H1 (cell line): ENCODE results near the gene SCAMP5. TPM values are rescaled to one million over a fixed set of nuclear protein-coding genes. Genes with fewer than 3 reads are reported as not detected.

Experiments used
- ASH2L ChIP-seq: fragments of 200-600, 300-600 bp; sonication (generic); IDR thresholded peaks from one replicate; pipeline ENCODE4 v1.7.1; 2017; ENCODE audit warnings: low read length
- CEBPB ChIP-seq: IDR thresholded peaks from 2 replicates; pipeline ENCODE4 v1.6.1; 2012; ENCODE audit warnings: low read depth, low read length
- CHD2 ChIP-seq: IDR thresholded peaks from 2 replicates; pipeline ENCODE4 v1.6.1; 2012; ENCODE audit warnings: low read length, improper control_type of control experiment
- CREB1 ChIP-seq: IDR thresholded peaks from 2 replicates; pipeline ENCODE4 v1.6.1; 2012; ENCODE audit warnings: inconsistent platforms
- NRF1 ChIP-seq: IDR thresholded peaks from 2 replicates; pipeline ENCODE4 v1.6.1; 2011; ENCODE audit warnings: mild to moderate bottlenecking, low read depth, low read length, improper control_type of control experiment
- RNF2 ChIP-seq: fragments of 200-900, 300-1000 bp; sonication (generic); IDR thresholded peaks from 2 replicates; pipeline ENCODE4 v1.7.1; 2016; ENCODE audit warnings: borderline replicate concordance, low read depth, mild to moderate bottlenecking, antibody characterized with exemption, low read length; ENCODE audit not compliant: poor library complexity, severe bottlenecking; ENCODE audit errors: missing control alignments
- SIRT6 ChIP-seq: IDR thresholded peaks from one replicate; pipeline ENCODE4 v1.7.1; 2012; ENCODE audit warnings: low read length, inconsistent platforms
- SIX5 ChIP-seq: IDR thresholded peaks from 2 replicates; pipeline ENCODE4 v1.6.1; 2011; ENCODE audit warnings: mild to moderate bottlenecking, low read depth, low read length
- polyA plus RNA-seq, 7 experiments: library from polyadenylated mRNA; depleted of rRNA in 3 of 7; stranded (reverse) in 5 of 7; unstranded in 2 of 7; fragments of >200 nt in 5 of 7; fragments of 200-250 nt in 2 of 7; gene quantifications; 1 replicate in 5 of 7; 2 replicates in 1 of 7; 4 replicates in 1 of 7; pipeline versions ENCODE4 v1.2.1 to v1.2.3, GENCODE V29; 2011 to 2013; ENCODE audit warnings: missing spikeins in 2 of 7, mixed read lengths in 2 of 7
- total RNA-seq: library from RNA; stranded (reverse); fragmentation: NEBNext Ultra II Directional; extraction: Animal tissue kit (Norgen Biotek cat#: 25700); gene quantifications from 2 replicates; pipeline ENCODE4 v1.2.1, GENCODE V29; 2021
- TF ChIP-seq, protein P1 (sequence below): fragments of 300-600 bp; sonication (generic); IDR thresholded peaks from 2 replicates; pipeline ENCODE4 v1.7.1; 2012; ENCODE audit warnings: low read length, moderate library complexity, mild to moderate bottlenecking, inconsistent platforms; ENCODE audit not compliant: insufficient replicate concordance
- TF ChIP-seq, protein P2 (sequence below): IDR thresholded peaks from 2 replicates; pipeline ENCODE4 v1.6.1; 2012; ENCODE audit warnings: low read length, inconsistent platforms

SCAMP5 gene
- total and polyA plus RNA-seq, 2 of the 8 experiments (the other 6 are each of a cell fraction or from before 2014, with no cell fraction given), result 55.4 to 94.7 TPM

DNA sequence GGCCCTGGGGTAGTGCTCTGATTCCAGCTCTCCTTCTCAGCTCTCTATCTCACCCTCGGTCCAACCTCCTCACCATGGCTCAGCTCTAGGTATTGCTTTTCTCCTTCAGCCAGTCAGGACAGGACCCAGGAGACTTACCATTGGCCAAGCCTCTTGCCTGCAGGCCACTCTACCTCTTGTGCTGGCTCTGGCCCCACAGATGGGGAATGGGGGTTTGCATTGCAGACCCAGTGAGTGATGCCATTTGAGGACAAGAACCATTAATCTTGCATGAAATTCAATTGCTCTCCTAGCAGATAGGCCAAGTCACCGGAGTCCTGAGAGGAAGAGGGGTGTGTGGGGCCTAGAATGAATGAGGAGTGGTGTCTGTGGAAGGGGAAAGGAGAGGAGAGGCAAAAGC lies 32.7 kb upstream of the SCAMP5 start (continued):
- TF ChIP-seq, protein P1, sequence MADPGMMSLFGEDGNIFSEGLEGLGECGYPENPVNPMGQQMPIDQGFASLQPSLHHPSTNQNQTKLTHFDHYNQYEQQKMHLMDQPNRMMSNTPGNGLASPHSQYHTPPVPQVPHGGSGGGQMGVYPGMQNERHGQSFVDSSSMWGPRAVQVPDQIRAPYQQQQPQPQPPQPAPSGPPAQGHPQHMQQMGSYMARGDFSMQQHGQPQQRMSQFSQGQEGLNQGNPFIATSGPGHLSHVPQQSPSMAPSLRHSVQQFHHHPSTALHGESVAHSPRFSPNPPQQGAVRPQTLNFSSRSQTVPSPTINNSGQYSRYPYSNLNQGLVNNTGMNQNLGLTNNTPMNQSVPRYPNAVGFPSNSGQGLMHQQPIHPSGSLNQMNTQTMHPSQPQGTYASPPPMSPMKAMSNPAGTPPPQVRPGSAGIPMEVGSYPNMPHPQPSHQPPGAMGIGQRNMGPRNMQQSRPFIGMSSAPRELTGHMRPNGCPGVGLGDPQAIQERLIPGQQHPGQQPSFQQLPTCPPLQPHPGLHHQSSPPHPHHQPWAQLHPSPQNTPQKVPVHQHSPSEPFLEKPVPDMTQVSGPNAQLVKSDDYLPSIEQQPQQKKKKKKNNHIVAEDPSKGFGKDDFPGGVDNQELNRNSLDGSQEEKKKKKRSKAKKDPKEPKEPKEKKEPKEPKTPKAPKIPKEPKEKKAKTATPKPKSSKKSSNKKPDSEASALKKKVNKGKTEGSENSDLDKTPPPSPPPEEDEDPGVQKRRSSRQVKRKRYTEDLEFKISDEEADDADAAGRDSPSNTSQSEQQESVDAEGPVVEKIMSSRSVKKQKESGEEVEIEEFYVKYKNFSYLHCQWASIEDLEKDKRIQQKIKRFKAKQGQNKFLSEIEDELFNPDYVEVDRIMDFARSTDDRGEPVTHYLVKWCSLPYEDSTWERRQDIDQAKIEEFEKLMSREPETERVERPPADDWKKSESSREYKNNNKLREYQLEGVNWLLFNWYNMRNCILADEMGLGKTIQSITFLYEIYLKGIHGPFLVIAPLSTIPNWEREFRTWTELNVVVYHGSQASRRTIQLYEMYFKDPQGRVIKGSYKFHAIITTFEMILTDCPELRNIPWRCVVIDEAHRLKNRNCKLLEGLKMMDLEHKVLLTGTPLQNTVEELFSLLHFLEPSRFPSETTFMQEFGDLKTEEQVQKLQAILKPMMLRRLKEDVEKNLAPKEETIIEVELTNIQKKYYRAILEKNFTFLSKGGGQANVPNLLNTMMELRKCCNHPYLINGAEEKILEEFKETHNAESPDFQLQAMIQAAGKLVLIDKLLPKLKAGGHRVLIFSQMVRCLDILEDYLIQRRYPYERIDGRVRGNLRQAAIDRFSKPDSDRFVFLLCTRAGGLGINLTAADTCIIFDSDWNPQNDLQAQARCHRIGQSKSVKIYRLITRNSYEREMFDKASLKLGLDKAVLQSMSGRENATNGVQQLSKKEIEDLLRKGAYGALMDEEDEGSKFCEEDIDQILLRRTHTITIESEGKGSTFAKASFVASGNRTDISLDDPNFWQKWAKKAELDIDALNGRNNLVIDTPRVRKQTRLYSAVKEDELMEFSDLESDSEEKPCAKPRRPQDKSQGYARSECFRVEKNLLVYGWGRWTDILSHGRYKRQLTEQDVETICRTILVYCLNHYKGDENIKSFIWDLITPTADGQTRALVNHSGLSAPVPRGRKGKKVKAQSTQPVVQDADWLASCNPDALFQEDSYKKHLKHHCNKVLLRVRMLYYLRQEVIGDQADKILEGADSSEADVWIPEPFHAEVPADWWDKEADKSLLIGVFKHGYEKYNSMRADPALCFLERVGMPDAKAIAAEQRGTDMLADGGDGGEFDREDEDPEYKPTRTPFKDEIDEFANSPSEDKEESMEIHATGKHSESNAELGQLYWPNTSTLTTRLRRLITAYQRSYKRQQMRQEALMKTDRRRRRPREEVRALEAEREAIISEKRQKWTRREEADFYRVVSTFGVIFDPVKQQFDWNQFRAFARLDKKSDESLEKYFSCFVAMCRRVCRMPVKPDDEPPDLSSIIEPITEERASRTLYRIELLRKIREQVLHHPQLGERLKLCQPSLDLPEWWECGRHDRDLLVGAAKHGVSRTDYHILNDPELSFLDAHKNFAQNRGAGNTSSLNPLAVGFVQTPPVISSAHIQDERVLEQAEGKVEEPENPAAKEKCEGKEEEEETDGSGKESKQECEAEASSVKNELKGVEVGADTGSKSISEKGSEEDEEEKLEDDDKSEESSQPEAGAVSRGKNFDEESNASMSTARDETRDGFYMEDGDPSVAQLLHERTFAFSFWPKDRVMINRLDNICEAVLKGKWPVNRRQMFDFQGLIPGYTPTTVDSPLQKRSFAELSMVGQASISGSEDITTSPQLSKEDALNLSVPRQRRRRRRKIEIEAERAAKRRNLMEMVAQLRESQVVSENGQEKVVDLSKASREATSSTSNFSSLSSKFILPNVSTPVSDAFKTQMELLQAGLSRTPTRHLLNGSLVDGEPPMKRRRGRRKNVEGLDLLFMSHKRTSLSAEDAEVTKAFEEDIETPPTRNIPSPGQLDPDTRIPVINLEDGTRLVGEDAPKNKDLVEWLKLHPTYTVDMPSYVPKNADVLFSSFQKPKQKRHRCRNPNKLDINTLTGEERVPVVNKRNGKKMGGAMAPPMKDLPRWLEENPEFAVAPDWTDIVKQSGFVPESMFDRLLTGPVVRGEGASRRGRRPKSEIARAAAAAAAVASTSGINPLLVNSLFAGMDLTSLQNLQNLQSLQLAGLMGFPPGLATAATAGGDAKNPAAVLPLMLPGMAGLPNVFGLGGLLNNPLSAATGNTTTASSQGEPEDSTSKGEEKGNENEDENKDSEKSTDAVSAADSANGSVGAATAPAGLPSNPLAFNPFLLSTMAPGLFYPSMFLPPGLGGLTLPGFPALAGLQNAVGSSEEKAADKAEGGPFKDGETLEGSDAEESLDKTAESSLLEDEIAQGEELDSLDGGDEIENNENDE, result no peak
- TF ChIP-seq CEBPB (no peak), CREB1 (no peak), SIRT6 (no peak), ASH2L (no peak), CHD2 (no peak), SIX5 (no peak), NRF1 (no peak), RNF2 (no peak)
- TF ChIP-seq, protein P2, sequence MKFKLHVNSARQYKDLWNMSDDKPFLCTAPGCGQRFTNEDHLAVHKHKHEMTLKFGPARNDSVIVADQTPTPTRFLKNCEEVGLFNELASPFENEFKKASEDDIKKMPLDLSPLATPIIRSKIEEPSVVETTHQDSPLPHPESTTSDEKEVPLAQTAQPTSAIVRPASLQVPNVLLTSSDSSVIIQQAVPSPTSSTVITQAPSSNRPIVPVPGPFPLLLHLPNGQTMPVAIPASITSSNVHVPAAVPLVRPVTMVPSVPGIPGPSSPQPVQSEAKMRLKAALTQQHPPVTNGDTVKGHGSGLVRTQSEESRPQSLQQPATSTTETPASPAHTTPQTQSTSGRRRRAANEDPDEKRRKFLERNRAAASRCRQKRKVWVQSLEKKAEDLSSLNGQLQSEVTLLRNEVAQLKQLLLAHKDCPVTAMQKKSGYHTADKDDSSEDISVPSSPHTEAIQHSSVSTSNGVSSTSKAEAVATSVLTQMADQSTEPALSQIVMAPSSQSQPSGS, result no peak
- TF ChIP-seq, all 59 proteins: peak for 0
